Panc1 (cell line): ENCODE data around the gene FAM107B.

Experiments used
- POLR2AphosphoS5 ChIP-seq: IDR thresholded peaks from 2 replicates; pipeline ENCODE4 v1.6.1; 2012; ENCODE audit warnings: mild to moderate bottlenecking, low read depth, low read length, moderate library complexity
- SIN3A ChIP-seq: IDR thresholded peaks from 2 replicates; pipeline ENCODE4 v1.6.1; 2012; ENCODE audit warnings: low read depth, mild to moderate bottlenecking, low read length, moderate library complexity, borderline replicate concordance; ENCODE audit not compliant: insufficient read depth
- TCF7L2 ChIP-seq: IDR thresholded peaks from 2 replicates; pipeline ENCODE4 v1.6.1; 2011; ENCODE audit warnings: mild to moderate bottlenecking, low read depth, low read length, inconsistent platforms
- TF ChIP-seq, protein P1 (sequence below): fragments of 450-650 bp; IDR thresholded peaks from 2 replicates; pipeline ENCODE4 v1.5.1; 2017; ENCODE audit warnings: mild to moderate bottlenecking

DNA sequence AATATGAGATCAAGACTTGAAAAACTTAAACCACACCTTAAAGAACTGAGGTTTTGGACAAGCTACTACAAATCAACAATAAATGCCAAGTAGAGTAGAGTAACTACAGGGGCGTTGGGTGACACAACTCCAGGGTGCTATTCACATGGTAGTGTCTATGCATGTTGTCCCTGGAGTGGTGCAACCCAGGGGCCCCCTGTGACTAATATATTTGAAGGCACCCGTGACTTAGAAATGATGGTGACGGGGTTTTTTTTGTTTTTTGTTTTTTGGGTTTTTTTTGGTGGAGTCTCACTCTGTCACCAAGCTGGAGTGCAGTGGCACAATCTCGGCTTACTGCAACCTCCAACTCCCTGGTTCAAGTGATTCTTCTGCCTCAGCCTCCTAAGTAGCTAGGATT, 106.9 kb downstream of the FAM107B start:
- TF ChIP-seq POLR2AphosphoS5 (no peak), TCF7L2 (no peak), SIN3A (no peak)
- TF ChIP-seq, protein P1, sequence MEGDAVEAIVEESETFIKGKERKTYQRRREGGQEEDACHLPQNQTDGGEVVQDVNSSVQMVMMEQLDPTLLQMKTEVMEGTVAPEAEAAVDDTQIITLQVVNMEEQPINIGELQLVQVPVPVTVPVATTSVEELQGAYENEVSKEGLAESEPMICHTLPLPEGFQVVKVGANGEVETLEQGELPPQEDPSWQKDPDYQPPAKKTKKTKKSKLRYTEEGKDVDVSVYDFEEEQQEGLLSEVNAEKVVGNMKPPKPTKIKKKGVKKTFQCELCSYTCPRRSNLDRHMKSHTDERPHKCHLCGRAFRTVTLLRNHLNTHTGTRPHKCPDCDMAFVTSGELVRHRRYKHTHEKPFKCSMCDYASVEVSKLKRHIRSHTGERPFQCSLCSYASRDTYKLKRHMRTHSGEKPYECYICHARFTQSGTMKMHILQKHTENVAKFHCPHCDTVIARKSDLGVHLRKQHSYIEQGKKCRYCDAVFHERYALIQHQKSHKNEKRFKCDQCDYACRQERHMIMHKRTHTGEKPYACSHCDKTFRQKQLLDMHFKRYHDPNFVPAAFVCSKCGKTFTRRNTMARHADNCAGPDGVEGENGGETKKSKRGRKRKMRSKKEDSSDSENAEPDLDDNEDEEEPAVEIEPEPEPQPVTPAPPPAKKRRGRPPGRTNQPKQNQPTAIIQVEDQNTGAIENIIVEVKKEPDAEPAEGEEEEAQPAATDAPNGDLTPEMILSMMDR = no peak
